ENCODE data around the gene TRAPPC5.

GRCh38 chr19:7720351-7720750 is 39.7 kb downstream of the TRAPPC5 start:
- no peak for TF ChIP-seq CTCF (conservative IDR thresholded peaks at IDR 0.05)
- TF ChIP-seq ZFX (IDR thresholded peaks at IDR 0.05): no peak
